ENCODE results near the gene ZSWIM6.

ZSWIM6 gene

DNA sequence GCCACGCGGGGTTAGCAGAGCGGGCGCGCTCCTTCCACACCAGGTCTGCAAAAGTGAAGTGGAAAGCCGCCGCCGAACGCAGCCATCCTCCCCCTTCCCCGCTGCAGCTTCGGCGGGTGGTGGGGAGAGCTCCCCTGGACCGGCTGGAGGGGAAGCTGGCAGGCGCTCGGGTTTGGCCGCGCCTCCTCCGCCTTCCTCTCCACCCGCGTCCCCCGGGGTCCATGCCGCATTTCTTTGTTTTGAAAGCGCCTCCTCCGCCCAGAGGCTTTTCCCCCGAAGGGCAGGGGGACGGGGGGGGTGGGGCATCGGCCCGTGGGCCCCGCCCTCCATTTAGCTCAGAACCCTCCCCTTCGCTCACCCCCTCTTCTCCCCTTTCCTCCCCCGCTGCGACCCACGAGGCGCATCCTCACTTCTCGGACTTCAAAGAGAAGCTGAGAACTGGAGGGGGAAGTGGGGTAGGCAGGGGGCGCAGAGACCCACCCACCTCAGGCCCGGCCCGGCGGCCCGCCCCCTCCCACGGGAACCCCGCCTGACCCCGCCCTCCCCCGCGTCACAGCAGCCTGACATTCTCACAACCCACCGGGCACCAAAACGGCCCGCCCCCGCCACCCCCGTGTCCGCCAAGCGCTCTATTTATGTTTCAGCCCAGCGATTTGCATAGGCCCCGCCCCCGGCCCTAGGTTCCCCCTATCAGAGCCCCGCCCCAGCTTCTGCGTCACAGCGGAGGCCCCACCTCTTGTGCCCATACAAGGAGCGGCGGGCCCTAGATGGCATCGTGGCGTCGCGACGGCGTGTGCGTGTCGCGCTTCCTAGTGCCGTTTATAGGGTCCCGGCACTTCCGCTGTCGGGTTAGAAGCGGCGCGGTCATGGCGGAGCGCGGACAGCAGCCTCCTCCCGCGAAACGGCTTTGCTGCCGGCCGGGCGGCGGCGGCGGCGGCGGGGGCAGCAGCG, at the start of gene ZSWIM6:
Gene ZSWIM6 (plus strand): TSS at position 852 of the 951 bp plus-strand sequence. CDS start 15 bp downstream, at position 867.
- peak; percentile 90 for DNase-seq (ENCODE audit: low spot score)

DNA sequence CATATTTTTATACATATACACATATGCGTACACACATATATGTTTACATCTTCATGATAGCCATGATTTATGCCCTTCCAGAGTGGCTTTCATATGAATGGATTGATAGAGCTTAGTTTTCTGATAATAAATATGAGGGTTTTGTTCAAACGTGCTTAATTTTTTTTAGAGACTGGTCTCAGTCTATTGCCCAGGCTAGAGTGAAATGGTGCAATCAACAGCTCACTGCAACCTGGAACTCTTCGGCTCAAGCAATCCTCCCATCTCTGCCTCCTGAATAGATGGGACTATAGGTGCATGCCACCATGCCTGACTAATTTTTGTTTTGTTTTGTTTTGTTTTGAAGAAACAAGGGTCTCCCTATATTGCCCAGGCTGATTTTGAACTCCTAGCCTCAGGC, 48.6 kb upstream of the ZSWIM6 start:
- no peak for DNase-seq (ENCODE audit: low spot score)

DNA sequence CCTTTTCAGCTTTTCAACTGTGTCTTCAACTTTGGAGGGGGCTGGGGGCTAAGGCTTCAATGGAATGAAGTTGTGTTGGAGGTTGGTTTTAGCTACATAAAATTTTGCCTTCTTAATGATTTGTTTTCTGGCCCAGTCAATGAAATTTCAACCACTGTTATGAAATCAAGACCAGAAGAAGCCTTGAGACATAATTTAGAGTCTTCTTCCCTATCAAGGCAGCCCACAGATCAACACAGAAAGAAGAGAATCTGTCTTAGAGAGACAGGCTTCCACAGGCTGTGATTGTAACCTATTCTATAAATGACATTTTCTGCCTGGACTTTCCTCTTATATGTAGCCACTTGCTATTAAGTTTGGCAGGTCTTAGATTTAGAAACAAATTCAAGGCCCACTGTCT, 46.5 kb upstream of the ZSWIM6 start:
- no peak for DNase-seq (ENCODE audit: low spot score)

DNA sequence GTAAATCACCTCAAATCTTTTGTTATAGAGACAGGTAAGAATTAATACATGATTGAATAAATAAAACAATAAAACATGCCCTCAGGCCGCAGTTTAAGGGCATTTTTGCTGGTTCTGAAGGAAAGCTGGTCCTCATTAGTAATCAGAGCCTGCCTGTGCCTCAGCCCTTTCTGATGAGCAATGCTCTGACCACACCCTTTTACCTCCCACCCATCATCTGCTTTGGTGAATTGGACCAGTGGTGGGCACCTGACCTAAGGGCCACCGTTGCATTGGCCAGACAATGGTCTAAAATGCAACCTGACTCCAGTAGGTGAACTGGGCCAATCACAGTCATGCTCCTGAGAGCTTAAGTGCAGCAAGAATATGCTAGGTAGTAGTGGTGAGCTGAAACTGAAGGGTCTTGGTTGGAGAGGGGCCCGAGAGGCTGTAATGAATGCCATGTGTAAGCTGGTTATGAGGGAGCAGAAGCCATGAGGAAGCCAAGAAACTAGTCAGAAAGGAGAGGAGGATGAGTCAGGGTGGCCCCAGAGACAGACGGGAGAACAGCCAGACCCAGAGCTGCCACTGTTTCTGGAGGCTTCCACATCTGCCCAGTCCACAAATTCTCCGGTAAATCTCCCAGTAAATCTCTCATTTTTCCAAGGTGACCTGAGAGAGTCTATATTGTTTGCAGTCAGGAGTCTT, 45.5 kb upstream of the ZSWIM6 start:
- DNase-seq (ENCODE audit: low spot score): no peak

DNA sequence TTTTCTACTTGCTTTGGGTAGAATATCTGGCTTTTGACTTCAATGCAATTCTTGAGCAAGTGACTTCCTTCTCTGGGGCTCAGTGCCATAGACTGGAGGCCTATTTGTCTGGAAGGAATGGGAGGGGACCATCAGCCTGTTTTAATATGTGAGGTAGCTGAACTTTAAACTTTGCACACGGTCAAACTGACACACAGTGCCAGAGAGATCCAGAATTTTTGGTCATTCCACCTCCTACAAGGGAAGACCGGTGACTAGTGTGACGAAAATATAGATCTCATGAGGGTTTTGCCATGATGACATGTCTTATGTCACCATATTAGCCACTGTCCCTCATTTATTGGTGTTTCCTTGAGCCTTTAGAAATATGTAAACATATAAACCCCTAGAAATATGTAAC, 44.6 kb upstream of the ZSWIM6 start:
- DNase-seq (ENCODE audit: low spot score): no peak

DNA sequence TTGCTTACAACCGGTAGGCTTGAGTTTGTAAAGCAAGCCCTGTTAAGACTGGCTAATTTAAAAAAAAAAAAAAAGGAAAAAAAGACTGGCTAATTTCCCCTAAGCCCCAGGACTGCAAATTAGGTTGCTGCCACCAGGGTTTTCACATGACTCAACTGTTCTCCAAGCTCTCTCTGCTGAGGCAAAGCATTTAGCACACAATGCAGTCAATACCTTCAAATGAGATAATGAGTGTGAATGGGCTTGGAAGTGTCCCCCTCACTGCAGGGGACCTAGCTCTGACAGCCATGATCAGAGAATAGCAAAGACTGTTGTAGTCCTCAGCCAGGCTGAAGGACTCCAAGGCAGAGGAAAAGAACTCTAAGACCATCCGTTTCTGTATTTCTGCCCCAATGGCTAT, 42.8 kb upstream of the ZSWIM6 start:
- no peak for DNase-seq (ENCODE audit: low spot score)

DNA sequence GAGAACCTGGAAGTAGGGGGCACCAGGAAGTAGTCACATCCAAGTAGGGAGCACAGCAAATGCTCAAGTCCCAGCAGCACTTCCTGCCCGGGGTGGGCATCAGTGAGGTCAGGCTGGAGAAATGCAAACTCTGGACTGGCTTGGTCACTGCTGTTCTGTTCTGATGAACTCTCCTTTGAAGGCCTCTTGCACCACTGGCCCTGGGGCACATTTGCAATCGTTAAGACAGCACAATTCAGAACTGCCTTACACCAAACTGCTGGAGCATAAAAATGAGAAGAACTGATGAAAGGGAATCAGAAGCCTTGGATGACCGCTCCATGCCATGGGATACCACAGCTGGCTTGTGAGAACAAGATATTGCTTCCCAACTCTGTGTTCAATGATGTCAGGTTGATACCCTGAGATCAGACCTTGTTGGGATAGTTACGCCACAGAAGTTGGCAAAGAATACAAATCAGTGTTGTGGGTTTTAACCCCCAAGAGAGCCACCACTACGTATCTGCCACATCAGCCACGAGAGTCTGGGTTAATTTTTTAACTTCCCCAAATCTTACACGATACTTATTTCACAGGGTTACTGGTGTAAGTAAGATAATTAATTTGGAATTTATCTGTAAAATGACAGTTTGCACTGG, 42.3 kb upstream of the ZSWIM6 start:
- DNase-seq (ENCODE audit: low spot score): no peak

DNA sequence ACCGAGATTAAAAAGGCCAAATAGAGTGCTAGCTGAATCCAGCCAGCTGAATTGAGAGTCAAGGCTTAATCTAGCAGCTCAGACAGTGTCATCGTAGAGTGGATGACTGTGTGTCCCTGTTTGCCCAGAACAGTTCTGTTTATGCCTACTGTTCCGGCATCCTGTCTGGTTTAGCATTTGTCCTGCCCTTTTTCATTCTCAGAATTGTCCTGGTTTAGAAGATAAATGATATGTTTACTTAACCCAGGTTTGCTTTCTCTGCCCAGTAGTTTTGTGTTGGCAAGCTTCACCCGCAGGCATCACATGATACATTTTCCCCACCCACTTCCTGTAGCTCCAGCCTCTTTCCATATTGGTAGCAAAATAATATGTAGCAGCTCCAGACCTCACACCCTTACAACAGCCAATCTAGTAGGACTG, 41.3 kb upstream of the ZSWIM6 start:
- no peak for DNase-seq (ENCODE audit: low spot score)

DNA sequence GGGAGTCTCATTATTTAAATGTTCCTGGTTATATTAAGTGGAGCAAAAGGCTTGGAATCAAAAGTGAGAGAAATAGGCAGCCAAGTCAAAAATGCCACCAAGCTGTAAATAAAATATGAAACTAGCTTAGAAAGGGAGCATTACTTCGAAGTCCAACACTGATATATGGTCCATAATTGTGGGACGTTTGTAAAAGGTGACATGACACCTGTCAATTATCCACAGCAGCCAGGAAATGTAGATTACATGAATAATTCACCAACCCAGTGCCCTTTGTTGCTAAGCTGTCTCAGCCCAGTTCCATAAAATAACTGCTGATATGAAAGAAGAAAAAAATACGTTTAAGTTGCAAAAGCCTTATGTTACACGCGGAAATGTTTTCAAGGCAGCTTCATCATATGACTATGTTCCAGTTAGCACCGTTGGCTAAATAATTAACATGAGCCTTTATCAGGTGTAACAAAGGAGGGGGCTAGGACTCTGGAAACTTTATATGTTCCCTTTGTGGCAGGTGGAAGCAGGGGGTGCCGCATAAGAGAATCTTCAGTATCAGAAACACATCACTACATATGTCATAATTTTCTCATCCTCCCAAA, 39.9 kb upstream of the ZSWIM6 start:
- no peak for DNase-seq (ENCODE audit: low spot score)

DNA sequence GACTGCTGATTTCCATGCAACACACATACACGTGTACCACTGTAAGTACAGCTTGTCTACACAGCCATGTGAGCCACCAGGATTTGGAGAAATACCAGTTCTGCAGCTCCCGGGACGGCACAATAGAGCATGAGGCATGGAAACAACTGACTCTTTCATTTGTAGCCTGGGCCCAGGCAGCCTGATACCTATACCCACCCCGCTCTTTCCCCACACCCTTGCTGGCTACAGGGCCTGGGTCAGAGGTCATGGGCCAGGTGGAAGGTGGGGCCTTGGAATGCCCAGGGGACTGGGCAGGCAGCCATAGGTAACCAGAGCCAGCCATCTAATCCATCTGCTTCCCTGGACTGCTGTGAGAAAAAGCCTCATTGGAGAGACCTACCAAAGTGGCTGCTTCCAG, 39.0 kb upstream of the ZSWIM6 start:
- no peak for DNase-seq (ENCODE audit: low spot score)

DNA sequence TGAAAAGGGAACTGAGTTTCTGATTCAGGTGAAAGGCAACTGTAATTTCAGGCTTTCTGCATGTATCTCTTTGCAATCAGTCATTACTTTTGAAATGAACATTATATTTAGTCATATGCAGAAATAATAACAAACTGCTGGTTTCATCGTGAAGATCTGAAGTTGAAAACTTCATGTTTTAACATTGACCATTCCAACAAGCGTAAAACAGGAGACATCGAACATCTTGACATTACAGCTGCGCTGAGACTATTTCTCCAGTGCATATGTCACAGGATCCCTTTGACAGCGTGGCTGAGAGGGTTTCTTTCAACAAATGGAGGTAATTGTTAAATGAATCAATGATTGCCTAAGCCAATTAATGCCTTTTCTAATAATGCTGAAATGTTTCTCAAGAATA, 38.2 kb upstream of the ZSWIM6 start:
- no peak for DNase-seq (ENCODE audit: low spot score)

DNA sequence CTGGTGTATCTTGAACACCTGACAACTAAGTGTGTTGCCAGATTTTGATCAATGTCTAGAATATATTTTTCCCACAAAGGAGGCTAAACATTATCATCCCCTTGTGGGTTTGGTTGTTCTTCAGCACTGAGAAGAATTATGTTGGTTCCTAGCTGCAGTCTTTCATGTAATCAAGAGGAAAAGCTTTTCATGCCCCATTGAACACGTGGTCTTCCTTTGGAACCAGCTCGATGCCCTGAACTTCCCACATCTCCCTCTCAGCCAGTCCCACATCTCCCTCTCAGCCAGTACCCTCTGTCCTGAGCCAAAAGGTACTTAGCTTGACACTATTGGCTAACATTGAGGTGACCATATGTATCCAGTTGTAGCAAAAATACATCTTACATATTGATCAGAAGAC, 36.7 kb upstream of the ZSWIM6 start:
- DNase-seq (ENCODE audit: low spot score): no peak

DNA sequence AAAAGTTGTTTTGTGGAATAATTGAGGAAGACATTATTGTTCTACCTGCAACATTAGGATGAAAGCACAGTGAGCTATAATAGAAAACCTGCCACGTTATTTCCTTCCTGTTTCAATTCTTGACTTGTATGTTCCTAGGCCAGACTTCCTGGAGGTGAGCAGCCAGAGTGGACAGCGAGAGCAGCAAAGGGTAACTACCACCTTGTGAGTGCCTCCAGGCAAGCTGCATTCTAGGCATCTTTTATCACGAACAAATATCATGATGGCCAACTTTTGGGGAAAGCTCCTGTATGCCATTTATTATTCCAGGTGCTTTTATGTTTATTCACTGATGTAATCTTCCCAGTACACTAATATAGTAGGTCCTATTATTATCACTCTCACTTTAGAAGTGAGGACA, 34.0 kb upstream of the ZSWIM6 start:
- no peak for DNase-seq (ENCODE audit: low spot score)

DNA sequence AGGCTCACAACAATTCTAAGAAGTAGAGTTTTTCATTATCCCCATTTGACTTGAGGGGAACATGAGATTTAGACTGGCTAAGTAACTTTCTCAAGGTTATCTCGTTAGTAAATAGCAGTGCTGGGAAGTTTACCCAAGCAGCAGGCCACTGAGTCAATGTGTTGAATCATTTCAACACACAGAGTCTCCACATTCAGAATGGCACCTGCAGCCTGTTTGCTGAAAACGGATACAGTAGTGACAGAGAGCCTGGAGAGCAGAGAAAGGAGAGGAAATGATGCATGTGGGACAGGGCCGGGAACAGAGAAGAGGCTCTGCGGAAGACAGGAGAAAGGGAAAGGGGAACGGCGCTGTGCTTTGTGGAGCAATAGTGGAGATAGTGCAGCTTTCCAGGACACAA, 33.5 kb upstream of the ZSWIM6 start:
- no peak for DNase-seq (ENCODE audit: low spot score)

DNA sequence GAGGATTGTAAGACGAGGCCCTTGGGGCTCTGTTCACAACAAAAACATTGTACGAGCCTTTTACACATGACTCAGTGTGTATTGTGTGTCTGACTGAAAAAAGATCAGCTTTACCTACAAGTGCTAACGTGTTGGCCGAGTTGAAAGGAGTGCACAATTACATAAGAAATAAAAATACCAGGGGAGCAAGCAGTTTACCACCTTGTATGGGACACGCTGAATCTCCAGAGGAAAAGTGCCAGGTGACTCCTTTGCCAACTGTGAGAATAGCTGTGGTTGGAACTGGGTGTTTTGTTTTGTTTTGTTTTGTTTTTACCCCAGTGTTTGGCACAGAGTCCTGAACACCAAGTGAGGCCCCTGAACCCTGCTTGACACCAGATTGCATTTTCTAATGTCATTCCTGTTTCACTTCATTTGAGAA, 32.8 kb upstream of the ZSWIM6 start:
- no peak for DNase-seq (ENCODE audit: low spot score)

DNA sequence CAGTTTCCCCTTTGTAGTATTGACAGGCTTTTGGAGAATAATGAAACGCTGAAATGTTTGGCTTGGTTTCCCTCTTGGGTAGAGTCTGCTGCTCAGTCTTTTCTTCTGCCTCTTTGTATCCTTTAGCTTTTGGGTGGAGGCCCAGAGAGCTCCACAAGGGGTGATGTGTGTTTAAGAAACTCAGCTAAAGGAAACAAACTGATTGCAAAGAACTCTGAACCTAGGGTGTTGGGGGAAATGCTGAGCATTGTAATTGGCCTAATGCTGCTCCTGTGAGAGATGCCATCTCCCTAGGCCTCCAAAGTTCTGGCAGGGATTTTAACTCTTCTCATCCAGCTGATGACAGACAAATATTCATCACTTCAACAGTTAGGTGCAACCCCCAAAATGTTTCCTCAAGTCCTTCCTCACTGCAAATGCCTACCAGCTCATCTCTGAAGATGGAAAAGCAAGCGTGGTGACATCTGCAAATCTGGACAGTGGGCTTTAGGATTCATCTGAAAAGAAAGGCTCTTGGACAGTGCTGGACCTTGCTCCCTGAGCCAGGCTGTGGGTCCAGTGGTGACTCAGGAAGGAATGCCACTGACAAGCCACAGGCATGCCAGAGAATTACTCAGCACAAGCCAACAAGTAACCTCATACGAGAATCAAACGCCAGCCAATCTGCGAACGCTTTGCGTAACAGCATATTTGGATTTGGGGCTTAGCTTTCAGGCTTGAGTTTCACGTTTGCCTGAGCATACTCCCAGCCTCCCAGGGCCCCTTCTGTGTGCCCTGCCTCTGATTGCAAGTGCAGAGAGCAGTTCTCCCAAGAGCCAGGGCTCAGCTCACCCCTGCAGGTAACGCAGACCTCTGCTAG, 30.5 kb upstream of the ZSWIM6 start:
- peak; percentile 38 for DNase-seq (ENCODE audit: low spot score)

DNA sequence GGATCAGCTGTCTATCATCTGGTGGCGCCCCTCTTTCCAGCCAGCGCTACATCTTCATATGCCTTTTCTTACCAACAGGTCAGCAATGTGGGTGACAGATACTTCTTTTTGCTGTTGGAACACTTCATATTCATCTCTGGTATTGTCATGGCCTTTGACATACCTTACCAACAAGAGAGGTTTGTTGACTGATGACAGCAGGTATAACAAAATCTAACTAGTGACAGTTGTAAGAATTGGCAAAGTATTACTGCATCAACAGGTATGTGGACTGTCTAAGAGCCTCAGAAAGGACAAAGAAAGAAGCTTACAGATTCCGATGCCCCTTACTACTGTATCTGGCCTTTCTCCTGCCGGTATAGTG, 29.9 kb upstream of the ZSWIM6 start:
- DNase-seq (ENCODE audit: low spot score): no peak

DNA sequence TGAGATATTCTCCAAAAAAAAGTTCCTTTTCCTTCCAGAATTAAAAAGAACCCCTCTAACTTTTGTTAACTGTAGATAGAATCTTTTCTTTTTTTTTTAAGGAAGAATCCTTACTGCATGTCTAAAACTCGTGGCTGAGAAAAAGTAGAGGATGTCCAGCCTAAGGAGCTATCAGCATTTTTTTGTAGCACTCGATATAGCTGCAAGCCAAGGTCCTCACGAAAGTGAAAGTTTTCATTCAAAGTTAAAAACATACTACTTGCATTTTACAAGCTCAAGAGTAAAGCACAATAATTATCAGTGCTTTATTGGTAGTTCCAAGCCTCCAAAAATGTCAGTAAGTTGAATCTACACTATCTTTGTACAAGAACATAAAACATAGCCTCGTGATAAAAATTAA, 28.7 kb upstream of the ZSWIM6 start:
- no peak for DNase-seq (ENCODE audit: low spot score)

DNA sequence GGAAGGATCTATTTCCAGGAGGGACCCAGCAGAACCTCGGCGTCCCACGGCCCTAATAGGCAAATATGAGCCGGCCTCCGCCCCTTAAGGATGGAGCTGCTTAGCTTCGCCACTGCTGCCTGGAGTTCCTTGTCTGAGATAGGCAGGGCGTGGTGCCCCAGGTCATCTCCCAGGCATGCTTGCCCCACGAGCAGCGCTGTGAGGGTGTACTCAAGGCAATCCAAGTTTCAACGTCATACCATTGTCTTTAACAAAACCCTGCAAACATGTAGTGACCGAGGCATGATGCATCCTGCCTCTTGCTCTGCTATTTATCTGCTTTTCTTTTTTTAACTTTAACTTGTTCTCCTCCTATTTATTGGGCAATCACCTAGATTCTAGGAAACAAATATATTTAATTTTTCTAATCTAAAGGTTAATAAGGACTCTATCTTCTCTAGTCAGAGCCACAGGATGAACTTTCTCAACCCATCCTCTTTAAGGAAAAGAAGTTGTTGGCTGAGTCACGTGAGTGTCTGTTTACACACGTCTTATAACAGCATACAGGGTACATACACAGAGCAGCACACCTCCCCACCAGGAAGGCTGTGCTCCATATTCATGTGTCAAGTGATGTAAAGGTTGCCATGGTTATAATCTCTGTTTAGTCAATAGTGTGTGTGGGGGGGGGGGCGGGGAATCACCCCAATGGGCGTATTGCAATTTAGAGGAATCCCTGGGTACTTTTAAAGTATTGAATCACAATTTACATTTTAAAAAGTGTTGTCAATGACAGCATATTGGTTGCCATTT, 27.3 kb upstream of the ZSWIM6 start:
- no peak for DNase-seq (ENCODE audit: low spot score)

DNA sequence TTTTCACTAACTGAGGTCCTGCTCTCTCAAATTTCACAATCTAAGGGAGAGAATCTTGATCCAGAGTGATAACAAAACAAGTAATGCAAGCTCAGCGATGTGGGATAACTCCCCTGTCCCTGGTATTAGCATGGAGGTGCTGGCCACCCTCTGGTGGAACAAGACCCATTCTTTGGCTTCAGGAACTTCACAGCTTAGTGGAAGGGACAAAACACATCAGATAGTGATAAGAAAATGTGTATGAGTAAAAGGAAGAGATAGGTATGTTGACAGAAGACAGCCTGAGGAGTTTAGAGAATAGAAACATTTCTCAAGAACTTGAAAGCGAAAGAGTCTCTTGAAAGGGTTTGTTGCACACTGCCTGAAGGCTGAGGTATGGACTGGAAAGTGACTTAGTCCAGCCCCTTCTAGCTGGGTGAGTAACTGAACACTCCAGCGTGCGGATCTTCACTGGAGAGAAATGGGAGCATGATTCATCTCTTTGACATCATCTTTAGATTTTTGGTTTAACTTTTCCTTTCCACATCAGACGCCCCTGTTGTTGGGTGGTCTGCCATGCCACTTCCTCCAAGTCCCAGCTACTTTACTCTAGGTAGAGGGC, 25.4 kb upstream of the ZSWIM6 start:
- DNase-seq (ENCODE audit: low spot score): no peak
